ENCODE results near the gene MTMR2. TPM values are rescaled to one million over a fixed set of nuclear protein-coding genes. Genes with fewer than 3 reads are reported as not detected.

MTMR2 gene
- total and polyA plus RNA-seq, 9 of the 15 experiments (the other 6 are each of a cell fraction or from before 2014, with no cell fraction given), result 12.6 to 35.8 (median 25.2) TPM

- no peak overlapping the region for H3K27ac ChIP-seq (ENCODE audit: extremely low read depth, low read depth, low read length)
- no peak overlapping the region for H3K4me3 ChIP-seq
- intact Hi-C loops (cut with micrococcal nuclease), result no loop called here
- no peak for DNase-seq (ENCODE audit: extremely low read depth in 1 of 4, low spot score in 3 of 4)
- no peak overlapping the region for H3K9ac ChIP-seq (ENCODE audit: insufficient read depth in 1 of 2, low read depth in 2 of 2, low read length in 2 of 2)
- no peaks in the 10 kb centered on the region for H3K4me1 ChIP-seq (replicated peaks in 1 of 2; ENCODE audit: control insufficient read depth in 2 of 2, insufficient read depth in 2 of 2, low read length in 2 of 2)
- H4K20me1 ChIP-seq (replicated peaks; ENCODE audit: control insufficient read depth, insufficient read depth, low read length), result no peaks in the 10 kb centered on the region
- no peak for ATAC-seq
- no peak overlapping the region for H2AFZ ChIP-seq (ENCODE audit: low read depth, low read length)
- ChIA-PET CTCF (ENCODE audit: low intra/inter-chr PET ratio) (no interaction called here), POLR2A (no interaction called here)
- H3K36me3 ChIP-seq (ENCODE audit: control insufficient read depth, insufficient read depth, low read length), result no peaks in the 10 kb centered on the region
- in situ Hi-C loops (cut with MboI), result no loop called here
- no peak for FAIRE-seq
- WGBS (ENCODE audit: insufficient coverage, low coverage, missing lambda C conversion rate), result 5% methylated on average over 3 of the region's 3 CpGs
- H3K79me2 ChIP-seq (ENCODE audit: control insufficient read depth, insufficient read depth, low read length), result no peaks in the 10 kb centered on the region
- H3K4me2 ChIP-seq (ENCODE audit: insufficient read depth, low read length), result no peak overlapping the region
- H3K9me3 ChIP-seq (replicated peaks; ENCODE audit: control insufficient read depth, insufficient read depth, low read depth, low read length), result peaks cover 9% of the 10 kb centered on the region; the same call in 1 of the 2 replicates
- no peak for TF ChIP-seq ZNF316 (IDR thresholded peaks at IDR 0.05)
- no peak for TF ChIP-seq CBFA2T3 (IDR thresholded peaks at IDR 0.05)
- TF ChIP-seq TBL1XR1 (IDR thresholded peaks at IDR 0.05; ENCODE audit: low read length in 2 of 2), result no peak
- no peak for TF ChIP-seq ZNF253 (CRISPR knock-in tag; conservative IDR thresholded peaks at IDR 0.05)
- no peak for TF ChIP-seq ZNF445 (CRISPR knock-in tag; IDR thresholded peaks at IDR 0.05; ENCODE audit: low read depth)
- no peak for TF ChIP-seq KAT7 (CRISPR knock-in tag; IDR thresholded peaks at IDR 0.05; ENCODE audit: borderline replicate concordance)
- TF ChIP-seq, protein P1, sequence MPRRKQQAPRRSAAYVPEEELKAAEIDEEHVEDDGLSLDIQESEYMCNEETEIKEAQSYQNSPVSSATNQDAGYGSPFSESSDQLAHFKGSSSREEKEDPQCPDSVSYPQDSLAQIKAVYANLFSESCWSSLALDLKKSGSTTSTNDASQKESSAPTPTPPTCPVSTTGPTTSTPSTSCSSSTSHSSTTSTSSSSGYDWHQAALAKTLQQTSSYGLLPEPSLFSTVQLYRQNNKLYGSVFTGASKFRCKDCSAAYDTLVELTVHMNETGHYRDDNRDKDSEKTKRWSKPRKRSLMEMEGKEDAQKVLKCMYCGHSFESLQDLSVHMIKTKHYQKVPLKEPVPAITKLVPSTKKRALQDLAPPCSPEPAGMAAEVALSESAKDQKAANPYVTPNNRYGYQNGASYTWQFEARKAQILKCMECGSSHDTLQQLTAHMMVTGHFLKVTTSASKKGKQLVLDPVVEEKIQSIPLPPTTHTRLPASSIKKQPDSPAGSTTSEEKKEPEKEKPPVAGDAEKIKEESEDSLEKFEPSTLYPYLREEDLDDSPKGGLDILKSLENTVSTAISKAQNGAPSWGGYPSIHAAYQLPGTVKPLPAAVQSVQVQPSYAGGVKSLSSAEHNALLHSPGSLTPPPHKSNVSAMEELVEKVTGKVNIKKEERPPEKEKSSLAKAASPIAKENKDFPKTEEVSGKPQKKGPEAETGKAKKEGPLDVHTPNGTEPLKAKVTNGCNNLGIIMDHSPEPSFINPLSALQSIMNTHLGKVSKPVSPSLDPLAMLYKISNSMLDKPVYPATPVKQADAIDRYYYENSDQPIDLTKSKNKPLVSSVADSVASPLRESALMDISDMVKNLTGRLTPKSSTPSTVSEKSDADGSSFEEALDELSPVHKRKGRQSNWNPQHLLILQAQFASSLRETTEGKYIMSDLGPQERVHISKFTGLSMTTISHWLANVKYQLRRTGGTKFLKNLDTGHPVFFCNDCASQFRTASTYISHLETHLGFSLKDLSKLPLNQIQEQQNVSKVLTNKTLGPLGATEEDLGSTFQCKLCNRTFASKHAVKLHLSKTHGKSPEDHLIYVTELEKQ (CRISPR knock-in tag; IDR thresholded peaks at IDR 0.05), result no peak
- TF ChIP-seq WHSC1 (IDR thresholded peaks at IDR 0.05; ENCODE audit: low read length), result no peak
- no peak for TF ChIP-seq MED1 (CRISPR knock-in tag; IDR thresholded peaks at IDR 0.05; ENCODE audit: borderline replicate concordance)
- TF ChIP-seq NFE2 (IDR thresholded peaks at IDR 0.05; ENCODE audit: low read depth), result no peak
- TF ChIP-seq YBX1 (IDR thresholded peaks at IDR 0.05), result no peak
- TF ChIP-seq TEAD1 (CRISPR knock-in tag; IDR thresholded peaks at IDR 0.05), result no peak
- no peak for TF ChIP-seq TARDBP (IDR thresholded peaks at IDR 0.05)
- no TSS peak for BruUV-seq (replicated peaks)
- H3K27me3 ChIP-seq (ENCODE audit: control insufficient read depth in 2 of 2, insufficient read depth in 2 of 2, low read length in 2 of 2), result no peaks in the 10 kb centered on the region
- H3K9me1 ChIP-seq (ENCODE audit: control insufficient read depth, insufficient read depth, low read length), result no peaks in the 10 kb centered on the region
Measured at GRCh38 chr11:95948637-95949036, 24.7 kb upstream of the MTMR2 start.
